ENCODE data around the gene USP19. TPM values are rescaled to one million over a fixed set of nuclear protein-coding genes. Genes with fewer than 3 reads are reported as not detected.

The USP19 gene
- total RNA-seq, 2 donors from 2014 or later = 33.4 to 36.0 TPM

DNA sequence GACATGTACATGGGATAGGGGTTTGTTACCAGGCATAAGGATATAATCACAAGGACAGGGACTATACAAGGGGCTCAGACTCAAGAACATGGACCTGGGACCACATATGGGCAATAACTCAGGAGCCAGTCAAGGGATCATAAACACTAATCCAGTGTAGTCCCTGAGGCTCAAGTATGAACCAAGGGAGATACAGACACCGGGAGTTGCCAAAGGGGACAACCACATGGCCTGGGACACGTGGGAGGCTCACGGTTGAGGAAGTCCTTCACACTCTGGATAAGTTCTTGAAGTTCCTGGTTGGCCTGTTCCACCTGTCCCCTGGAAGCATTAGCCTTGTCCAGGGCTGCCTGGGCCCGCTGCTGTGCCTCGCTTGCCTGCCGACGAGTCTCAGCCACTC lies 1.8 kb upstream of the USP19 start:
- peak overlapping the region; percentile 79 for H3K4me3 Mint-ChIP-seq
- H3K27ac Mint-ChIP-seq = peak overlapping the region; percentile 79
- no peaks in the 10 kb centered on the region for H3K4me1 Mint-ChIP-seq
- H3K9me3 Mint-ChIP-seq = no peaks in the 10 kb centered on the region
- no peak for ATAC-seq (replicated peaks)
- peaks cover 18% of the 10 kb centered on the region for H3K36me3 Mint-ChIP-seq (ENCODE audit: low read depth)
- no peaks in the 10 kb centered on the region for H3K27me3 Mint-ChIP-seq

DNA sequence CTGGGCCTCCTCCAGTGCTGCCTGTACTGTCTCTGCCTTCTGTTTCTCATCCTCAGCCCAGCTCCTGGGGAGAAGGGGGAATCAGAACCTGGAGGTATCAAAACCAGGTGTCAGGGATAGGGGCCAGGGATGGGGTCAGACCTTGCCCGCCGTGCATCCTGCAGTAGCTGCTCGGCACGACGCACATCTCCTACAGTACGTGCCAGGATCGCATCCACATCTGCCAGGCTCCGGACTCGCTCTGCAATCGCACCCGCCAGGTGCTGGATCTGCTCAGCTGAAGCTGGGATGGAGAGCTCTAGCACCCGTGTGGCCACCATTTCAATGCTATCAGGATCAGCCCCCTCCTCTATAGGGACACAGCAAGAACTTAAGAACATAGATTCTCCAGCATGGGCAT lies 1.4 kb upstream of the USP19 start:
- Mint-ChIP-seq H3K36me3 (ENCODE audit: low read depth) (peaks cover 21% of the 10 kb centered on the region), H3K4me1 (no peaks in the 10 kb centered on the region), H3K9me3 (no peaks in the 10 kb centered on the region), H3K27ac (peak overlapping the region; percentile 79), H3K4me3 (peak overlapping the region; percentile 79), H3K27me3 (no peaks in the 10 kb centered on the region)
- no peak for ATAC-seq (replicated peaks)

DNA sequence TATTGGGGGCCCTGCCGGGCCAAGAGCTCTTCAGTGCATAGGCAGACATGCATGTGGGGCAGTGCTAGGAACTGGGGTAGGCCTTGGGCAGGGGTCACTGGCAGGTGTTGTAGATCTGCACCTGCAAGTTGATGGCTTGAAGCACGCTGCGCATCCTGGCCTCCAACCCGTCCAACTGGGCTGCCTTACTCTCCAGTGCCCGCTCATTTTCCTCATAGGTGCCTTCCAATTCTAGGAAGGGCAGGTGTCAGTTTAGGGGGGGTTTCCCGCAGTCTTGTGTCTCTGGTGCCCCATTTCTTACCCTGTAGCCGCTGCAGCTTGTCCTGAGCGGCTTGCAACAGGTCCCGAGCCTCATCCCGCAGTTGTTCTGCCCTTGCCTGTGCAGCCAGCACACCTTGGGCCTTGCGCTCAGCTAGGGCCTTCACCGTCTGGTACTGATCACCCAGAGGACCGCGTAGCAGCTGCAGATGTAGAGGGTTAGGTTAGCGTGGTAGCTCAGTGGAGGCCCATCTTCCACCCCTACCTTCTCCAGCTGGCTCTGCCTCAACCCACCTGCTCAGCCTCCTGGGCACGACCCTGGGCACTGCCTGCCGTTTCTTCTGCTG lies 611 bp upstream of the USP19 start:
- Mint-ChIP-seq H3K4me1 (no peaks in the 10 kb centered on the region), H3K9me3 (no peaks in the 10 kb centered on the region), H3K27me3 (no peaks in the 10 kb centered on the region), H3K4me3 (peak overlapping the region; percentile 79), H3K27ac (peak overlapping the region; percentile 79), H3K36me3 (ENCODE audit: low read depth) (peaks cover 26% of the 10 kb centered on the region)
- ATAC-seq (replicated peaks) = no peak

DNA sequence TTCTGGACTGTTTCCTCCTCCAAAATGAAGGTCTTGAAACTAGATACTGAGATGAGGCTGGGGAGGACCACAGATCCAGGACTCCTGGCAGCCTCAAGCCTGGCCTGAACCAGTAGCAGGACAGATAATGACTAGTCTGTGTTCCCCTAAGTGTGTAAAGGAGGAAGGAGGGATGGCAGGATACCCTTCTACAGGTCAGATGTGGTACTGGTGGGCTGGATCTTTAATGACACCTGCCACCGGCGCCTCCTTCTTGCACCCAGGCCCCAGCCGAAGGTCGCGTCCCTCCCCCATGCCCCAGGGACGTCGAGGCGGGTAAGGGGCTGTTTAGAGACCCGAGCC lies 556 bp downstream of the USP19 start:
- Mint-ChIP-seq H3K27me3 (no peaks in the 10 kb centered on the region), H3K4me3 (peak overlapping the region; percentile 79), H3K27ac (peak overlapping the region; percentile 84), H3K4me1 (no peaks in the 10 kb centered on the region), H3K9me3 (no peaks in the 10 kb centered on the region), H3K36me3 (ENCODE audit: low read depth) (peaks cover 38% of the 10 kb centered on the region)
- peak; percentile 1 for ATAC-seq (replicated peaks)

DNA sequence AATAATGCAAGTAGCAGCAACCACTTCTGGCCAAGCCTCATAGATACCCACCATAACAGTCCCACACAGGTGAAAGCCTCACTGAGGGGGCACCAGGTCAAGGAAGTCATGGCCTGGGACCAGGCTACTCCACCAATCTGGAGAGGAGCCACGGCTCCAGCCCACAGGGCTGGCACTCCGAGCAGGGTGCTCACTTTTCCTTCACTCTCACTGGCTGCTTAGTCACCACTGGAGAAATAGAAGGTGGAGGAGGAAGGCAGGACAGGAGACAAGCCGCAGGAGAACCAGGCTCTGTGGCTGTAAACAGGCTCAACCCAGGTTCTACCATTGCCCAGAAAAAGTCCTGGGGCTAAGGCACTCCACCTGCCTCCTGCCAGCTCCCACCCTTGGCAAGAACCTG lies 1.2 kb downstream of the USP19 start:
- H3K27ac Mint-ChIP-seq = peak overlapping the region; percentile 84
- peak overlapping the region; percentile 79 for H3K4me3 Mint-ChIP-seq
- H3K9me3 Mint-ChIP-seq = no peaks in the 10 kb centered on the region
- no peaks in the 10 kb centered on the region for H3K4me1 Mint-ChIP-seq
- ATAC-seq (replicated peaks) = no peak
- H3K36me3 Mint-ChIP-seq (ENCODE audit: low read depth) = peaks cover 44% of the 10 kb centered on the region
- no peaks in the 10 kb centered on the region for H3K27me3 Mint-ChIP-seq

DNA sequence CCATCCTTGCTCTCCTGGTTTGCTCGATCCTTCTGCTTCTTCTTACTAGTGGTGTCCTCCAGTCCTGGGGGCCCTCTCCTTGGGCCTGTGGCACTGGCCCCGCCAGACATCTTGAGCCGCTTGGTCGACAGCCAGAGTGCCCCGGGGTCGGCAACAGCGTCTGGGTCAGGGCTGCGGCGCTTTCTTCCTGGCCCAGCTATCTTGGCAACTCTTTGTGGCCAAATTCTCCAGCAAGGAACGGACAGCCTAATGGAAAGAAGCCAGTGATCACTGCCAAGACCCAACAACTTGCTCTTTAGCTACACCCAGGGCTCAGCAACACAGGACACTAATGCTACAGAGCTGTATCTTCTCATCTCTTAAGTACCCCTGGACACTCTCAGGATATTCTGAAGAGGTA lies 1.6 kb downstream of the USP19 start:
- H3K4me3 Mint-ChIP-seq = peak overlapping the region; percentile 79
- no peak overlapping the region for H3K27ac Mint-ChIP-seq
- ATAC-seq (replicated peaks) = no peak
- no peaks in the 10 kb centered on the region for H3K27me3 Mint-ChIP-seq
- H3K36me3 Mint-ChIP-seq (ENCODE audit: low read depth) = peaks cover 48% of the 10 kb centered on the region
- no peaks in the 10 kb centered on the region for H3K4me1 Mint-ChIP-seq
- no peaks in the 10 kb centered on the region for H3K9me3 Mint-ChIP-seq

DNA sequence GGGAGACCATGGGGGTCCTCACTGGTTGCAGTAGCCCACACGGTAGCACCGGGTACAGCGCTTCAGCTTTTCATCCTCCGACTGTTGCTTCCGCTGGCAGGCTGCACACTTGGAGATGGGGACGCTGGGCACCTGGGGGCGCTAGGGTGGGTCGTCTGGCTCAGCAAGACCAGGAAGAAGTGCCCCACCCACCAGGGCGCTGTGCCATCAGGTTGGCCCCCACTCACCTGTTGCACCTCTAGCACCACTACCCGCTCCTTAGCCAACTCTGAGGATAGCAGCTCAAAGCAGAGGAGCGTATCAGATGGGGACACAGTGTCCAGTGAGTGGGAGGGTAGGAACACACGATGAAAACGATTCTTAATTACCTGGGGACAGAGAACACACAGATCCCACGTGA lies 8.4 kb downstream of the USP19 start:
- peaks cover 71% of the 10 kb centered on the region for H3K36me3 Mint-ChIP-seq (ENCODE audit: low read depth)
- peaks cover 4% of the 10 kb centered on the region for H3K4me1 Mint-ChIP-seq

DNA sequence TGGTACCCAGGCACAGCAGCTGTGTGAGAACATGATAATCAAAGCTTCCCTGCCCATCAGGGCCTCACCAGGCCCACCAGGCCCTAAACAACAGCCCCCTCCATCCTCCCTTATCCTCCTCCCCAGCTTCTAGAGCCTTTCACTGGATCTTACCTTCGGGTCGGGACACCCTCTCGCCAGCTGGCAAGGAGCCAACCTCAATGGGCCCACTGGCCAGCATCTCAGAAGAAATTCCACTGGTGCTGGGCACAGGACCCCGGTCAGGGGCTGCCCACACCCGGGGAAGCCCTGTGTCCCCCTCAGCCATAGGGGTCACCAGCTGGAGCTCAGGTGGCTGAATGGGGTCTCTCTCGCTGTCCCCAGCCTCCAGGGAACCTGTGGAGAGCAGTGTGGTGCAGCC lies 9.3 kb downstream of the USP19 start:
- peaks cover 66% of the 10 kb centered on the region for H3K36me3 Mint-ChIP-seq (ENCODE audit: low read depth)
- no peak overlapping the region for H3K27ac Mint-ChIP-seq
- H3K4me1 Mint-ChIP-seq = peaks cover 4% of the 10 kb centered on the region
- ATAC-seq (replicated peaks) = no peak
- no peaks in the 10 kb centered on the region for H3K27me3 Mint-ChIP-seq
- H3K9me3 Mint-ChIP-seq = no peaks in the 10 kb centered on the region
- no peak overlapping the region for H3K4me3 Mint-ChIP-seq

More for the DNA sequence above, 8.4 kb downstream of the USP19 start:
- Mint-ChIP-seq H3K27ac (no peak overlapping the region), H3K9me3 (no peaks in the 10 kb centered on the region), H3K27me3 (no peaks in the 10 kb centered on the region), H3K4me3 (no peak overlapping the region)
- no peak for ATAC-seq (replicated peaks)

DNA sequence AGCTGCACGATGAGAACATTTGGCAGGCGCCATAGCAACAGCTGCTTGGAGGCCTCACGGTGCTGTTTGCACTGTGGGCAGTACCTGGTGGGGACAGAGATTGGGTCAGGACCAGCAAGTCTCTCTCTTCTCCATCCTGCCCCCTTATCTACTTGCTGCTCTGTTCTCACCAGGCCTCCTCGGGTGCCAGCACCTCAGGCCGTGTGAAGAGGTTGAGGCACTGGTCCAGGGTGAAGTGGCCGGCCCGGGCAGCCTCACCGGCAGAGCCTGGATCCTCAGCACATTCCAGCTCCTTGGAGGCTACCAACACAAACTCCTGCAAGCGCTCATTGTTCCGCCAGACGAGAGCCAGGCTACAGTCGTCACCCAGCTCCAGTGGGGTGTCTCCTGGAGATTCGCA lies 9.8 kb downstream of the USP19 start:
- Mint-ChIP-seq H3K9me3 (no peaks in the 10 kb centered on the region), H3K4me3 (no peak overlapping the region), H3K27ac (no peak overlapping the region), H3K27me3 (no peaks in the 10 kb centered on the region), H3K36me3 (ENCODE audit: low read depth) (peaks cover 61% of the 10 kb centered on the region), H3K4me1 (peaks cover 5% of the 10 kb centered on the region)
- ATAC-seq (replicated peaks) = no peak

DNA sequence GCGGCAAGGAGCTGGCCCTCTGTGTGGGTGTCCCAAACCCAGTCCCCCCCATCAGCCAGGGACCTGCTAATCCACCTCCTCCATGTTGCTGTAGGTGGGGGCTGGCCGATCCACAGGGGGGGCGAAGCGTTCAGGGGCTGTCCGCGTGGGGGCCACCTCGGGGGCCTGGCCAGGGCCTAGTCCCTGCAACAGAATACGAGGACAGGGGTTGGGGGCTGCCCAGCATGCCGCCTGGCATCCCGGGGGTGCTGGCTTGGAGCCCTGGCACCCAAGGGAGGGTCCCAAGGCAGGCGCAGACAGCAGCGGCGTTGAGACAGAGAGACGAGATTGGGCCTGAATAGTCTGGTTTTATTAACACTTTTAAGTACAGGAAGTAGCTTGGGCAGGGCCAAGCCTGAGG lies 12.3 kb downstream of the USP19 start:
- no peaks in the 10 kb centered on the region for H3K9me3 Mint-ChIP-seq
- H3K4me1 Mint-ChIP-seq = peaks cover 8% of the 10 kb centered on the region
- no peak for ATAC-seq (replicated peaks)
- no peak overlapping the region for H3K27ac Mint-ChIP-seq
- H3K4me3 Mint-ChIP-seq = no peak overlapping the region
- H3K36me3 Mint-ChIP-seq (ENCODE audit: low read depth) = peaks cover 38% of the 10 kb centered on the region
- no peaks in the 10 kb centered on the region for H3K27me3 Mint-ChIP-seq

DNA sequence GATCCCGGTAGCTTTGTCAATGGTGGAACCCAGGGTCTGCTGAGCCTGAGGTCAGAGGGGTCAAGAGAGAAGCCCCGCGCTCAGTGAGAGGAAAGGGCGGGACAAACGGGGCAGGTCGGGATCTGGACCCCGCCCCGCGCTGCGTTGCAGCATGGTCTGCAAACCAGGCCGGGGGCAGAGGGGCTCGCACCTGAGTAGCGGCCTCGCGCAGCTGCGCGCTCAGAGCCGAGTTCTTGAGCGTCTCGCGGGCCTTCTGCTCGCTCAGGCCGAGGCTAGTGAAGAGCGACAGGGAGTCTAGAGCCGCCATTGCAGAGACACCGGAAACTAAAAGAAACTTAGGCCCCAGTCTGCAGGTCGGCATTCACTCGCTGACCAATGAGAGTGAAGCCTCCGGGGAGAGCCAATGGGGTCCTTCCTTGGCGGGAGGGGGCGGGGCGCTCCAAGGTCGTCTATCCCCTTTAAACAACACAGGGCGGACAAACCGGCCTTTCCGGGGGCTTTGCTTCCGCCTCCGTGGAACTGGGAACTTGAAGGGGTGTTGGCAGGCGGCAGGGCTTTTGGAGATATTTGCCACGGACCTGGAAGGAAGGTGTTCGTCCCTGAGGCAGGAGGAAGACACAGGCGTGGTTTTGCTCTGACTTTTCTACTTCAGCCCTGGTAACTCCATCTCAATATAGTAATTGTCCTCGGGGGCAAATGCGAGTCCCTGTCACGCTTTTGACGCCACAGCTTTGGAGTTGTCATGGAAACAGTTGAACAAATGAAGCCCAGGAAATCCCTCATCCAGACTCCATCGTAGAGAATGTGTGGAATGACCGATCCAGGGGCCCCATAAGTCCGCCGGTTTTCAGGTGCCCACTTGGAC lies 16.0 kb downstream of the USP19 start, which contains the start of gene QARS1:
Gene QARS1 (minus strand): TSS at position 331 of the 865 bp plus-strand sequence. CDS start 24 bp downstream, at position 307.
- peak within 1 kb of the TSS; percentile 95 for H3K27ac Mint-ChIP-seq
- no peaks in the 10 kb centered on the region for H3K9me3 Mint-ChIP-seq
- H3K36me3 Mint-ChIP-seq (ENCODE audit: low read depth) = peaks cover 44% of the 10 kb centered on the region
- H3K4me3 Mint-ChIP-seq = peak within 1 kb of the TSS; percentile 95
- peak; percentile 99 for ATAC-seq (replicated peaks)
- peaks cover 4% of the 10 kb centered on the region for H3K4me1 Mint-ChIP-seq
- no peaks in the 10 kb centered on the region for H3K27me3 Mint-ChIP-seq

DNA sequence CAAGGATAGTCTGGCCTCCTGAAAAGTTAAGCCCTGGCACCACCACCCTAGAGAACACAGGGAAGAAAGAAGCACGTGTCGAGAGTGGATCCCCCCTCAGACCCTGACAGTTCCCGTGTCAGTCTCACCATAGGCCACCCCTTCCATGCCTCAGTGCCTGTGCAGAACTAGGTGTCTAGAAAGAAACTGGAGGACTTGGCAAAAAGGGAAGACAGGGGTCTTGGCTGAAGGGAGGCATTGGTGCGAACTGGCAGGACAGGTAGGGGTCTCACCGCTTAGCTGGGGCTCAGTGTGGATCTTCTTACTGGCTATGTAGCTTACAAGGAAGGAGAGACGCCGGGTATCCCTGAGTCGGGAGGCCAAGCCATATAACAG lies 16.6 kb downstream of the USP19 start:
- Mint-ChIP-seq H3K36me3 (ENCODE audit: low read depth) (peaks cover 45% of the 10 kb centered on the region), H3K27me3 (no peaks in the 10 kb centered on the region), H3K4me1 (peaks cover 4% of the 10 kb centered on the region), H3K9me3 (no peaks in the 10 kb centered on the region), H3K4me3 (peak overlapping the region; percentile 95), H3K27ac (peak overlapping the region; percentile 95)
- ATAC-seq (replicated peaks) = no peak

DNA sequence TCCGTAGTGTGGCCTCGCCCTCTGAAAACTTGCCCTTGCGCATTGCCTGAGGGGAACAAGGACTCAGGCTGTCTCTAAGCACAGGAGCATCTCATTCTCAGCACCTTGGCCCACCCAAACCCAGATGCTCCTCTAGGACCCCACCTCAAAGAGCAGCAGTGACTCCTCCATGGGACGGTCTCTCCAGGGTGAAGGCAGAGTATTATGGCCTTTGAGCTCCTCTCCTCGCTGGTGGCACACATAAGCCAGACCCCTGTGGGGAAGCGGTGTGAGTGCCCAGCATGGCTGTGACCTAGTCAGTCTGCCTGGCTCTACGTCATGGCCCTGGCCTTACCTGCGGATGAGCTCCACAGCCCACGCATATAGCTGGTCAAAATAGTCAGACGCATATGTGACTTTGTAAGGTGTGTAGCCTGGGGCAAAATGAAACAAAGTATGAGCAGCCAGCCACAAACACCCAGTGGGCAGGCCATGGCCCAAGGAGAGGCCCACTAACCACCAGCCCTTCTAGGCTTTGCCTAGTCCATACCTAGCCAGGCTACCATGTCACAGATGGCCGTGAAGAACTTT lies 20.5 kb downstream of the USP19 start:
- no peak overlapping the region for H3K27ac Mint-ChIP-seq
- H3K9me3 Mint-ChIP-seq = no peaks in the 10 kb centered on the region
- H3K36me3 Mint-ChIP-seq (ENCODE audit: low read depth) = peaks cover 53% of the 10 kb centered on the region
- H3K27me3 Mint-ChIP-seq = no peaks in the 10 kb centered on the region
- no peaks in the 10 kb centered on the region for H3K4me1 Mint-ChIP-seq
- ATAC-seq (replicated peaks) = no peak
- no peak overlapping the region for H3K4me3 Mint-ChIP-seq

DNA sequence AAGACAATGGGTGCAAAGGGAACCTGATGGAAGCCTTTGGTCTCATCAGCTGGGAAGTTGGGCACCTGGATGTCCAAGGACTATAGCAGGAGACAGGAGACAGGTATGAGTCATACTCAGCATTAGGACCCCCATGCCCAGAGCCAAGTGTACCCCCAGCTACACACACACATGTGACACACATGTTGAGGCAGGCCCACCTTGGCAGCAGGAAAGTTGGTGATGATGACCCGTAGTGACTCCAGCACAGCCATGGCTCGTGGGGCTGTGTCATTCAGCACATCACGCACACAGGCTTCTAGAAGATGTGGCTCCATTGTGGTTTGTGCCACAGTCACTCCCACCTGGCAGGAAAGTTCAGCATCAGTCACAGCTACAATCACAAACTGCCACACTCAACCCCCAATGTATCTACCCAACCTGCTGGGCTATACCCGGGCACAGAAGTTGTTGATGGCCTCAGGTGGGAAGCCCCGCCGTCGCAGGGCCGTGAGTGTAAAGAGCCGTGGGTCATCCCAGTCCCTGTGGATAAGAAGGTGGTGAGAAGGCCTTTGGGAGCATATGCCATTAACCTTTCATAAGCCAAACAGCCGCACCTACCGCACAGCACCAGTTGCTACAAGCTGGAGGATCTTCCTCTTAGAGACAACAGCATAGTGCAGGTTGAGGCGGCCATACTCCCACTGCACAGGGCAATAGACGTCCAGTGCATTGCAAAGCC lies 21.6 kb downstream of the USP19 start:
- ATAC-seq (replicated peaks) = no peak
- Mint-ChIP-seq H3K9me3 (no peaks in the 10 kb centered on the region), H3K4me3 (no peak overlapping the region), H3K27ac (no peak overlapping the region), H3K4me1 (no peaks in the 10 kb centered on the region), H3K36me3 (ENCODE audit: low read depth) (peaks cover 55% of the 10 kb centered on the region), H3K27me3 (no peaks in the 10 kb centered on the region)
